WTC11 (cell line): ENCODE data around the gene PNPLA6. TPM values are rescaled to one million over a fixed set of nuclear protein-coding genes. Genes with fewer than 3 reads are reported as not detected.

Experiments
- ATAC-seq: fragments of 200-7000 bp; cut with Tn5 transposase; 2 replicates; pipeline ENCODE4 v1.10.0; 2021; ENCODE audit warnings: mild to moderate bottlenecking, moderate library complexity
- CTCF ChIA-PET: fragments of 300-600 bp; sonication (Branson Sonifier 250); formaldehyde crosslinking; loops from one replicate; lab custom pipeline; 2021; ENCODE audit warnings: antibody characterized with exemption; lab: Charles Lee
- POLR2A ChIA-PET: fragments of 350-600 bp; sonication (Branson Sonifier 250); formaldehyde crosslinking; loops from one replicate; lab custom pipeline; 2021; ENCODE audit warnings: antibody characterized with exemption; lab: Charles Lee
- DNase-seq: peaks from one replicate; pipeline ENCODE4 v3.0.0; 2021; ENCODE audit warnings: low spot score
- H3K27ac Mint-ChIP-seq: 2 replicates; pipeline ENCODE4 v1.8.0; 2021; ENCODE audit warnings: mixed read lengths
- H3K27me3 Mint-ChIP-seq: 2 replicates; pipeline ENCODE4 v1.8.0; 2021; ENCODE audit warnings: low read depth, mild to moderate bottlenecking, moderate library complexity, mixed read lengths
- H3K36me3 Mint-ChIP-seq: 2 replicates; pipeline ENCODE4 v1.8.0; 2021; ENCODE audit warnings: mixed read lengths
- H3K4me1 Mint-ChIP-seq: 2 replicates; pipeline ENCODE4 v1.8.0; 2022; ENCODE audit warnings: mixed read lengths
- H3K4me3 Mint-ChIP-seq: 2 replicates; pipeline ENCODE4 v1.8.0; 2021; ENCODE audit warnings: mild to moderate bottlenecking, moderate library complexity, mixed read lengths
- H3K9me3 Mint-ChIP-seq: 2 replicates; pipeline ENCODE4 v1.8.0; 2021; ENCODE audit warnings: mixed read lengths
- ATF1 ChIP-seq: sonication (generic); formaldehyde crosslinking; IDR thresholded peaks from 2 replicates; pipeline ENCODE4 v1.8.1; 2023; ENCODE audit warnings: mild to moderate bottlenecking, moderate library complexity, missing genetic modification reagents
- CBFB ChIP-seq: sonication (generic); formaldehyde crosslinking; IDR thresholded peaks from 2 replicates; pipeline ENCODE4 v1.8.1; 2022; ENCODE audit warnings: mild to moderate bottlenecking, low read depth, missing genetic modification reagents
- CREM ChIP-seq: sonication (generic); formaldehyde crosslinking; IDR thresholded peaks from 2 replicates; pipeline ENCODE4 v1.8.1; 2022; ENCODE audit warnings: mild to moderate bottlenecking, missing genetic modification reagents, moderate library complexity
- EMX1 ChIP-seq: fragments of 250-450 bp; sonication (Bioruptor Pico); IDR thresholded peaks from 2 replicates; pipeline ENCODE4 v1.8.0; 2021; ENCODE audit warnings: mild to moderate bottlenecking
- FOXJ3 ChIP-seq: sonication (generic); formaldehyde crosslinking; IDR thresholded peaks from 2 replicates; pipeline ENCODE4 v1.9.0; 2021; ENCODE audit warnings: missing genetic modification reagents, mild to moderate bottlenecking, borderline replicate concordance
- MXD4 ChIP-seq: fragments of 250-450 bp; sonication (Bioruptor Pico); IDR thresholded peaks from 2 replicates; pipeline ENCODE4 v1.8.0; 2021; ENCODE audit warnings: mild to moderate bottlenecking, moderate library complexity, borderline replicate concordance
- NFE2L1 ChIP-seq: sonication (generic); formaldehyde crosslinking; IDR thresholded peaks from 2 replicates; pipeline ENCODE4 v1.8.1; 2023; ENCODE audit warnings: missing genetic modification reagents
- NR3C1 ChIP-seq: sonication (generic); formaldehyde crosslinking; conservative IDR thresholded peaks from 2 replicates; pipeline ENCODE4 v1.8.1; 2023; ENCODE audit warnings: low read depth, mild to moderate bottlenecking, missing genetic modification reagents
- PRRX2 ChIP-seq: fragments of 250-450 bp; sonication (Bioruptor Pico); IDR thresholded peaks from 2 replicates; pipeline ENCODE4 v1.8.0; 2021; ENCODE audit warnings: mild to moderate bottlenecking
- RORB ChIP-seq: fragments of 250-450 bp; sonication (Bioruptor Pico); IDR thresholded peaks from 2 replicates; pipeline ENCODE4 v1.9.0; 2021; ENCODE audit warnings: mild to moderate bottlenecking
- SOX15 ChIP-seq: fragments of 250-450 bp; sonication (Bioruptor Pico); IDR thresholded peaks from 2 replicates; pipeline ENCODE4 v1.9.0; 2021; ENCODE audit warnings: mild to moderate bottlenecking
- TEAD1 ChIP-seq: sonication (generic); formaldehyde crosslinking; IDR thresholded peaks from 2 replicates; pipeline ENCODE4 v1.8.0; 2022; ENCODE audit warnings: mild to moderate bottlenecking, missing genetic modification reagents
- TP53 ChIP-seq: sonication (generic); formaldehyde crosslinking; IDR thresholded peaks from 2 replicates; pipeline ENCODE4 v1.8.1; 2023; ENCODE audit warnings: mild to moderate bottlenecking, missing genetic modification reagents
- ZNF219 ChIP-seq: sonication (generic); formaldehyde crosslinking; IDR thresholded peaks from 2 replicates; pipeline ENCODE4 v1.8.0; 2023; ENCODE audit warnings: missing genetic modification reagents, mild to moderate bottlenecking, borderline replicate concordance
- ZNF232 ChIP-seq: sonication (generic); formaldehyde crosslinking; IDR thresholded peaks from 2 replicates; pipeline ENCODE4 v1.8.0; 2022; ENCODE audit warnings: mild to moderate bottlenecking, missing genetic modification reagents
- ZNF317 ChIP-seq: sonication (generic); formaldehyde crosslinking; IDR thresholded peaks from 2 replicates; pipeline ENCODE4 v1.8.1; 2023; ENCODE audit warnings: low read depth, mild to moderate bottlenecking, moderate library complexity, missing genetic modification reagents, borderline replicate concordance
- ZNF671 ChIP-seq: fragments of 250-450 bp; sonication (Bioruptor Pico); IDR thresholded peaks from 2 replicates; pipeline ENCODE4 v1.8.0; 2021; ENCODE audit warnings: mild to moderate bottlenecking
- total RNA-seq: library from RNA; stranded (reverse); gene quantifications from 3 replicates; pipeline ENCODE4 v1.2.3, GENCODE V29; 2021
- TF ChIP-seq, protein P1 (sequence below): fragments of 250-450 bp; sonication (Bioruptor Pico); IDR thresholded peaks from 2 replicates; pipeline ENCODE4 v2.1.2; 2022; ENCODE audit warnings: mild to moderate bottlenecking, moderate library complexity
- TF ChIP-seq, protein P2 (sequence below): sonication (generic); formaldehyde crosslinking; IDR thresholded peaks from 2 replicates; pipeline ENCODE4 v1.8.0; 2022; ENCODE audit warnings: mild to moderate bottlenecking, missing genetic modification reagents
- TF ChIP-seq, protein P3 (sequence below): sonication (generic); formaldehyde crosslinking; IDR thresholded peaks from 2 replicates; pipeline ENCODE4 v1.8.0; 2023; ENCODE audit warnings: mild to moderate bottlenecking, missing genetic modification reagents
- TF ChIP-seq, protein P4 (sequence below): sonication (generic); formaldehyde crosslinking; conservative IDR thresholded peaks from 2 replicates; pipeline ENCODE4 v1.8.1; 2022; ENCODE audit warnings: mild to moderate bottlenecking, missing genetic modification reagents
- TF ChIP-seq, protein P5 (sequence below): fragments of 250-450 bp; sonication (Bioruptor Pico); IDR thresholded peaks from 2 replicates; pipeline ENCODE4 v1.8.0; 2021; ENCODE audit warnings: mild to moderate bottlenecking
- TF ChIP-seq, protein P6 (sequence below): sonication (generic); formaldehyde crosslinking; IDR thresholded peaks from 2 replicates; pipeline ENCODE4 v1.8.1; 2022; ENCODE audit warnings: missing genetic modification reagents, borderline replicate concordance
- TF ChIP-seq, protein P7 (sequence below): fragments of 250-450 bp; sonication (Bioruptor Pico); IDR thresholded peaks from 2 replicates; pipeline ENCODE4 v1.9.0; 2021; ENCODE audit warnings: mild to moderate bottlenecking
- TF ChIP-seq, protein P8 (sequence below): sonication (generic); formaldehyde crosslinking; IDR thresholded peaks from 2 replicates; pipeline ENCODE4 v1.8.1; 2022; ENCODE audit warnings: low read depth, missing genetic modification reagents, borderline replicate concordance

Gene PNPLA6
- total RNA-seq, 1 experiment from 2014 or later, result 149 TPM

DNA sequence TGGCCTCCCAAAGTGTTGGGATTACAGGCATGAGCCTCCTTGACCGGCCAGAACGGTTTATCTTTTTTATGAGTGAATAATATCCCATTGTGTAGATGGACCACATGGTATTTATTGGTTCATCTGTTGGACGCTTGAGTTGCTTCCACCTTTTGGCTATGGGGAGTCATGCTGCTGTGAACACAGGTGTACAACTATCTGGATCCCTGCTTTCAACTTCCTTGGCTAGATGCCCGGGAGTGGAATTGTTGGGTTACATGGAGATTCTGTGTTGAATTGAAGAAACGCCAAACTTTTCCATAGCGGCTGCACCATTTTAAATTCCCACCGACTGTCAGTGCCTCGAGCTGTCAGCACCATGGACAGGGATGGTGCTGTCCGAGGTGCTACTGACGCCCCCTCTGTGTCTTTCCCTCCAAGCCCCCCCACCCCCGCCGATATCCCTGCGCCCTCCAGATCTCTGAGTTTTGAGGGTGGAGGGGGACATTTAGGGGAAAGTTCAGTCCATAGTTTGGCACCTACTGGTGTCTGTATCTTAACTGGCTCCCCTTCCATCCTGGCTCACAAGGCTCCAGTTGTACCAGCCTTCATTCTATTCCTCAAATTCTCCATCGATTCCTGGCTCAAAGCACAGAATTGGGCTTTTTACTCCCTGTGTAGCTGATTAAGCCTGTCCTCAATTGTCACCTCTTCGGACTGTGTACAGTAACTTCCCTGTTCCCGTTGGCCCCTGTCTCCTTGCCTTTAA is 27.3 kb downstream of the PNPLA6 start:
- POLR2A ChIA-PET, result no interaction called here
- peak; percentile 47 for DNase-seq
- CTCF ChIA-PET, result no interaction called here
- TF ChIP-seq TEAD1, result peak; percentile 99
- peak; percentile 99 for TF ChIP-seq ZNF232 (CRISPR knock-in tag)
- no peak for TF ChIP-seq ZNF671 (CRISPR knock-in tag)
- no peak for TF ChIP-seq EMX1 (CRISPR knock-in tag)
- TF ChIP-seq, protein P1, sequence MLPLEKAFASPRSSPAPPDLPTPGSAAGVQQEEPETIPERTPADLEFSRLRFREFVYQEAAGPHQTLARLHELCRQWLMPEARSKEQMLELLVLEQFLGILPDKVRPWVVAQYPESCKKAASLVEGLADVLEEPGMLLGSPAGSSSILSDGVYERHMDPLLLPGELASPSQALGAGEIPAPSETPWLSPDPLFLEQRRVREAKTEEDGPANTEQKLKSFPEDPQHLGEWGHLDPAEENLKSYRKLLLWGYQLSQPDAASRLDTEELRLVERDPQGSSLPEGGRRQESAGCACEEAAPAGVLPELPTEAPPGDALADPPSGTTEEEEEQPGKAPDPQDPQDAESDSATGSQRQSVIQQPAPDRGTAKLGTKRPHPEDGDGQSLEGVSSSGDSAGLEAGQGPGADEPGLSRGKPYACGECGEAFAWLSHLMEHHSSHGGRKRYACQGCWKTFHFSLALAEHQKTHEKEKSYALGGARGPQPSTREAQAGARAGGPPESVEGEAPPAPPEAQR (CRISPR knock-in tag), result 0 out of 2 replicates have a peak, but pooled peaks have one; percentile 64
- TF ChIP-seq, protein P2, sequence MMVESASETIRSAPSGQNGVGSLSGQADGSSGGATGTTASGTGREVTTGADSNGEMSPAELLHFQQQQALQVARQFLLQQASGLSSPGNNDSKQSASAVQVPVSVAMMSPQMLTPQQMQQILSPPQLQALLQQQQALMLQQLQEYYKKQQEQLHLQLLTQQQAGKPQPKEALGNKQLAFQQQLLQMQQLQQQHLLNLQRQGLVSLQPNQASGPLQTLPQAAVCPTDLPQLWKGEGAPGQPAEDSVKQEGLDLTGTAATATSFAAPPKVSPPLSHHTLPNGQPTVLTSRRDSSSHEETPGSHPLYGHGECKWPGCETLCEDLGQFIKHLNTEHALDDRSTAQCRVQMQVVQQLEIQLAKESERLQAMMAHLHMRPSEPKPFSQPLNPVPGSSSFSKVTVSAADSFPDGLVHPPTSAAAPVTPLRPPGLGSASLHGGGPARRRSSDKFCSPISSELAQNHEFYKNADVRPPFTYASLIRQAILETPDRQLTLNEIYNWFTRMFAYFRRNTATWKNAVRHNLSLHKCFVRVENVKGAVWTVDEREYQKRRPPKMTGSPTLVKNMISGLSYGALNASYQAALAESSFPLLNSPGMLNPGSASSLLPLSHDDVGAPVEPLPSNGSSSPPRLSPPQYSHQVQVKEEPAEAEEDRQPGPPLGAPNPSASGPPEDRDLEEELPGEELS (CRISPR knock-in tag), result peak; percentile 100
- TF ChIP-seq CREM, result peak; percentile 91
- TF ChIP-seq, protein P3, sequence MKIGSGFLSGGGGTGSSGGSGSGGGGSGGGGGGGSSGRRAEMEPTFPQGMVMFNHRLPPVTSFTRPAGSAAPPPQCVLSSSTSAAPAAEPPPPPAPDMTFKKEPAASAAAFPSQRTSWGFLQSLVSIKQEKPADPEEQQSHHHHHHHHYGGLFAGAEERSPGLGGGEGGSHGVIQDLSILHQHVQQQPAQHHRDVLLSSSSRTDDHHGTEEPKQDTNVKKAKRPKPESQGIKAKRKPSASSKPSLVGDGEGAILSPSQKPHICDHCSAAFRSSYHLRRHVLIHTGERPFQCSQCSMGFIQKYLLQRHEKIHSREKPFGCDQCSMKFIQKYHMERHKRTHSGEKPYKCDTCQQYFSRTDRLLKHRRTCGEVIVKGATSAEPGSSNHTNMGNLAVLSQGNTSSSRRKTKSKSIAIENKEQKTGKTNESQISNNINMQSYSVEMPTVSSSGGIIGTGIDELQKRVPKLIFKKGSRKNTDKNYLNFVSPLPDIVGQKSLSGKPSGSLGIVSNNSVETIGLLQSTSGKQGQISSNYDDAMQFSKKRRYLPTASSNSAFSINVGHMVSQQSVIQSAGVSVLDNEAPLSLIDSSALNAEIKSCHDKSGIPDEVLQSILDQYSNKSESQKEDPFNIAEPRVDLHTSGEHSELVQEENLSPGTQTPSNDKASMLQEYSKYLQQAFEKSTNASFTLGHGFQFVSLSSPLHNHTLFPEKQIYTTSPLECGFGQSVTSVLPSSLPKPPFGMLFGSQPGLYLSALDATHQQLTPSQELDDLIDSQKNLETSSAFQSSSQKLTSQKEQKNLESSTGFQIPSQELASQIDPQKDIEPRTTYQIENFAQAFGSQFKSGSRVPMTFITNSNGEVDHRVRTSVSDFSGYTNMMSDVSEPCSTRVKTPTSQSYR (CRISPR knock-in tag), result peak; percentile 97
- TF ChIP-seq, protein P4, sequence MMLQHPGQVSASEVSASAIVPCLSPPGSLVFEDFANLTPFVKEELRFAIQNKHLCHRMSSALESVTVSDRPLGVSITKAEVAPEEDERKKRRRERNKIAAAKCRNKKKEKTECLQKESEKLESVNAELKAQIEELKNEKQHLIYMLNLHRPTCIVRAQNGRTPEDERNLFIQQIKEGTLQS (CRISPR knock-in tag), result peak; percentile 85
- TF ChIP-seq PRRX2 (CRISPR knock-in tag), result no peak
- TF ChIP-seq NR3C1 (CRISPR knock-in tag), result peak; percentile 96
- TF ChIP-seq ATF1 (CRISPR knock-in tag), result peak; percentile 96
- TF ChIP-seq NFE2L1 (CRISPR knock-in tag), result peak; percentile 97
- no peak for TF ChIP-seq SOX15
- TF ChIP-seq TP53, result peak; percentile 98
- peak; percentile 99 for TF ChIP-seq ZNF219 (CRISPR knock-in tag)
- TF ChIP-seq, protein P5, sequence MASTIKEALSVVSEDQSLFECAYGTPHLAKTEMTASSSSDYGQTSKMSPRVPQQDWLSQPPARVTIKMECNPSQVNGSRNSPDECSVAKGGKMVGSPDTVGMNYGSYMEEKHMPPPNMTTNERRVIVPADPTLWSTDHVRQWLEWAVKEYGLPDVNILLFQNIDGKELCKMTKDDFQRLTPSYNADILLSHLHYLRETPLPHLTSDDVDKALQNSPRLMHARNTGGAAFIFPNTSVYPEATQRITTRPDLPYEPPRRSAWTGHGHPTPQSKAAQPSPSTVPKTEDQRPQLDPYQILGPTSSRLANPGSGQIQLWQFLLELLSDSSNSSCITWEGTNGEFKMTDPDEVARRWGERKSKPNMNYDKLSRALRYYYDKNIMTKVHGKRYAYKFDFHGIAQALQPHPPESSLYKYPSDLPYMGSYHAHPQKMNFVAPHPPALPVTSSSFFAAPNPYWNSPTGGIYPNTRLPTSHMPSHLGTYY (CRISPR knock-in tag), result no peak
- TF ChIP-seq, protein P6, sequence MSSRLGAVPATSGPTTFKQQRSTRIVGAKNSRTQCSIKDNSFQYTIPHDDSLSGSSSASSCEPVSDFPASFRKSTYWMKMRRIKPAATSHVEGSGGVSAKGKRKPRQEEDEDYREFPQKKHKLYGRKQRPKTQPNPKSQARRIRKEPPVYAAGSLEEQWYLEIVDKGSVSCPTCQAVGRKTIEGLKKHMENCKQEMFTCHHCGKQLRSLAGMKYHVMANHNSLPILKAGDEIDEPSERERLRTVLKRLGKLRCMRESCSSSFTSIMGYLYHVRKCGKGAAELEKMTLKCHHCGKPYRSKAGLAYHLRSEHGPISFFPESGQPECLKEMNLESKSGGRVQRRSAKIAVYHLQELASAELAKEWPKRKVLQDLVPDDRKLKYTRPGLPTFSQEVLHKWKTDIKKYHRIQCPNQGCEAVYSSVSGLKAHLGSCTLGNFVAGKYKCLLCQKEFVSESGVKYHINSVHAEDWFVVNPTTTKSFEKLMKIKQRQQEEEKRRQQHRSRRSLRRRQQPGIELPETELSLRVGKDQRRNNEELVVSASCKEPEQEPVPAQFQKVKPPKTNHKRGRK, result peak; percentile 95; the same call in 1 of the 2 replicates
- TF ChIP-seq MXD4 (CRISPR knock-in tag), result no peak
- TF ChIP-seq, protein P7, sequence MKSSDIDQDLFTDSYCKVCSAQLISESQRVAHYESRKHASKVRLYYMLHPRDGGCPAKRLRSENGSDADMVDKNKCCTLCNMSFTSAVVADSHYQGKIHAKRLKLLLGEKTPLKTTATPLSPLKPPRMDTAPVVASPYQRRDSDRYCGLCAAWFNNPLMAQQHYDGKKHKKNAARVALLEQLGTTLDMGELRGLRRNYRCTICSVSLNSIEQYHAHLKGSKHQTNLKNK (CRISPR knock-in tag), result no peak
- TF ChIP-seq, protein P8, sequence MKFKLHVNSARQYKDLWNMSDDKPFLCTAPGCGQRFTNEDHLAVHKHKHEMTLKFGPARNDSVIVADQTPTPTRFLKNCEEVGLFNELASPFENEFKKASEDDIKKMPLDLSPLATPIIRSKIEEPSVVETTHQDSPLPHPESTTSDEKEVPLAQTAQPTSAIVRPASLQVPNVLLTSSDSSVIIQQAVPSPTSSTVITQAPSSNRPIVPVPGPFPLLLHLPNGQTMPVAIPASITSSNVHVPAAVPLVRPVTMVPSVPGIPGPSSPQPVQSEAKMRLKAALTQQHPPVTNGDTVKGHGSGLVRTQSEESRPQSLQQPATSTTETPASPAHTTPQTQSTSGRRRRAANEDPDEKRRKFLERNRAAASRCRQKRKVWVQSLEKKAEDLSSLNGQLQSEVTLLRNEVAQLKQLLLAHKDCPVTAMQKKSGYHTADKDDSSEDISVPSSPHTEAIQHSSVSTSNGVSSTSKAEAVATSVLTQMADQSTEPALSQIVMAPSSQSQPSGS (CRISPR knock-in tag), result peak; percentile 95
- TF ChIP-seq CBFB, result peak; percentile 99
- no peak for TF ChIP-seq RORB
- peak; percentile 86 for TF ChIP-seq ZNF317 (CRISPR knock-in tag)
- peak; percentile 95; the same call in 1 of the 2 replicates for TF ChIP-seq FOXJ3 (CRISPR knock-in tag)

More for the DNA sequence above, 27.3 kb downstream of the PNPLA6 start:
- H3K36me3 Mint-ChIP-seq, result peaks cover 14% of the 10 kb centered on the region
- no peak for ATAC-seq
- 0 out of 2 replicates have a peak, but pooled peaks cover 5% of the 10 kb centered on the region for H3K9me3 Mint-ChIP-seq
- no peaks in the 10 kb centered on the region for H3K4me1 Mint-ChIP-seq
- no peaks in the 10 kb centered on the region; the same call in 1 of the 2 replicates for H3K27me3 Mint-ChIP-seq
- no peak overlapping the region for H3K4me3 Mint-ChIP-seq
- no peak overlapping the region for H3K27ac Mint-ChIP-seq
